HepG2 (cell line): ENCODE results near the gene ST14.

Experiments
- TF ChIP-seq, protein P1 (sequence below): sonication (generic); formaldehyde crosslinking; IDR thresholded peaks from 2 replicates; pipeline ENCODE4 v1.5.0; 2020; ENCODE audit warnings: mild to moderate bottlenecking, missing genetic modification reagents, moderate library complexity
- TF ChIP-seq, protein P2 (sequence below): sonication (generic); formaldehyde crosslinking; IDR thresholded peaks from 2 replicates; pipeline ENCODE4 v1.4.0; 2020; ENCODE audit warnings: missing genetic modification reagents

GRCh38 chr11:130187096-130187495 lies 27.5 kb downstream of the ST14 start:
- TF ChIP-seq, protein P1, sequence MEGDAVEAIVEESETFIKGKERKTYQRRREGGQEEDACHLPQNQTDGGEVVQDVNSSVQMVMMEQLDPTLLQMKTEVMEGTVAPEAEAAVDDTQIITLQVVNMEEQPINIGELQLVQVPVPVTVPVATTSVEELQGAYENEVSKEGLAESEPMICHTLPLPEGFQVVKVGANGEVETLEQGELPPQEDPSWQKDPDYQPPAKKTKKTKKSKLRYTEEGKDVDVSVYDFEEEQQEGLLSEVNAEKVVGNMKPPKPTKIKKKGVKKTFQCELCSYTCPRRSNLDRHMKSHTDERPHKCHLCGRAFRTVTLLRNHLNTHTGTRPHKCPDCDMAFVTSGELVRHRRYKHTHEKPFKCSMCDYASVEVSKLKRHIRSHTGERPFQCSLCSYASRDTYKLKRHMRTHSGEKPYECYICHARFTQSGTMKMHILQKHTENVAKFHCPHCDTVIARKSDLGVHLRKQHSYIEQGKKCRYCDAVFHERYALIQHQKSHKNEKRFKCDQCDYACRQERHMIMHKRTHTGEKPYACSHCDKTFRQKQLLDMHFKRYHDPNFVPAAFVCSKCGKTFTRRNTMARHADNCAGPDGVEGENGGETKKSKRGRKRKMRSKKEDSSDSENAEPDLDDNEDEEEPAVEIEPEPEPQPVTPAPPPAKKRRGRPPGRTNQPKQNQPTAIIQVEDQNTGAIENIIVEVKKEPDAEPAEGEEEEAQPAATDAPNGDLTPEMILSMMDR (CRISPR knock-in tag): no peak
- TF ChIP-seq, protein P2, sequence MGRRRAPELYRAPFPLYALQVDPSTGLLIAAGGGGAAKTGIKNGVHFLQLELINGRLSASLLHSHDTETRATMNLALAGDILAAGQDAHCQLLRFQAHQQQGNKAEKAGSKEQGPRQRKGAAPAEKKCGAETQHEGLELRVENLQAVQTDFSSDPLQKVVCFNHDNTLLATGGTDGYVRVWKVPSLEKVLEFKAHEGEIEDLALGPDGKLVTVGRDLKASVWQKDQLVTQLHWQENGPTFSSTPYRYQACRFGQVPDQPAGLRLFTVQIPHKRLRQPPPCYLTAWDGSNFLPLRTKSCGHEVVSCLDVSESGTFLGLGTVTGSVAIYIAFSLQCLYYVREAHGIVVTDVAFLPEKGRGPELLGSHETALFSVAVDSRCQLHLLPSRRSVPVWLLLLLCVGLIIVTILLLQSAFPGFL (CRISPR knock-in tag): no peak
